HG02798 (cell line): ENCODE data around the gene BCAT1.

Source experiments
- ATAC-seq: cut with Tn5 transposase; IDR thresholded peaks from one replicate; pipeline ENCODE4 v1.9.1; 2021; ENCODE audit warnings: mild to moderate bottlenecking; ENCODE audit not compliant: unreplicated experiment, poor library complexity

BCAT1 gene, protein sequence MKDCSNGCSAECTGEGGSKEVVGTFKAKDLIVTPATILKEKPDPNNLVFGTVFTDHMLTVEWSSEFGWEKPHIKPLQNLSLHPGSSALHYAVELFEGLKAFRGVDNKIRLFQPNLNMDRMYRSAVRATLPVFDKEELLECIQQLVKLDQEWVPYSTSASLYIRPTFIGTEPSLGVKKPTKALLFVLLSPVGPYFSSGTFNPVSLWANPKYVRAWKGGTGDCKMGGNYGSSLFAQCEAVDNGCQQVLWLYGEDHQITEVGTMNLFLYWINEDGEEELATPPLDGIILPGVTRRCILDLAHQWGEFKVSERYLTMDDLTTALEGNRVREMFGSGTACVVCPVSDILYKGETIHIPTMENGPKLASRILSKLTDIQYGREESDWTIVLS

DNA sequence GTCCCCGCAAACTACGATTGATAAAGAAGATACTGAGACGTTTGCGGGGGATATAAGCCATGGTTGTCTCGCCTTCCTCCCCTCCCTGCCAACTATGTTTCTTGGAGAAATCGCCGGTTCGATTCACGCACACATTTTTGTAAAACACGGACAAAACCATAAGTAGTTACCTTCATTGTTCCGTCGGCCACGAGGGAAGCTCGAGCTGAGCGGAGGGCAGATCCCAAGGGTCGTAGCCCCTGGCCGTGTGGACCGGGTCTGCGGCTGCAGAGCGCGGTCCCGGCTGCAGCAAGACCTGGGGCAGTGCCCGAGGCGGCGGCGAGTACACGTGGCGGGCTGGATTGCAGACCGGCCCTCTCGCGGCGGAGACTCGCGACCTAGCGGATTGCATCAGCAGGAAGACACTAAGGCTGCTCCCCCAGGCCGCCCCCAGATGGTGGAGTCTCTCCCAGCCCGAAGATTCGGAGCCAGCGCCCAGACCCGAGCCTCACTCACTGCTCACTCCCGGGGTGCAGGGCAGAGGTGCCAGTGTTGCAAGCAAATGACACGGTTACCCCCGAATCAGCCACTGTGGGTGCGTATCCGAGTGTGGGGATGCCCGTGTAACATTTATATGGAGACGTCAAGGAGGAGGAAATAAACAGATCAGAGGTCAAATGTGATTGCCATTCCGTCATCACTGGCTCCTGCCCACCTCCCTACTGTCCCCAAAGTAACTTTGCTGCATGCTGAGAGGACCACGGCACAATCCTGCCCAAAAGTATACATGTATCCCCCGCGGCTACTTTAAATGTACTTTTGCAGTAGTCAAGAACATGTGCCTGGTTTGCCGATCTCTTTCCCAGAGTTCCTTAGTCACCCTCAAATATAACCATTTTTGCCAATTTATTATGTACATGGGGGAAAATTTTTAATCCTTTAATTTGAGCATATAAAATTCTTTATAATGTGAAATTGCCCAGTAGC is at the start of gene BCAT1:
TSS of gene BCAT1 (minus strand) at position 345 of the 966 bp plus-strand sequence. CDS start at position 176, 169 bp downstream.
- ATAC-seq: peak; percentile 41

DNA sequence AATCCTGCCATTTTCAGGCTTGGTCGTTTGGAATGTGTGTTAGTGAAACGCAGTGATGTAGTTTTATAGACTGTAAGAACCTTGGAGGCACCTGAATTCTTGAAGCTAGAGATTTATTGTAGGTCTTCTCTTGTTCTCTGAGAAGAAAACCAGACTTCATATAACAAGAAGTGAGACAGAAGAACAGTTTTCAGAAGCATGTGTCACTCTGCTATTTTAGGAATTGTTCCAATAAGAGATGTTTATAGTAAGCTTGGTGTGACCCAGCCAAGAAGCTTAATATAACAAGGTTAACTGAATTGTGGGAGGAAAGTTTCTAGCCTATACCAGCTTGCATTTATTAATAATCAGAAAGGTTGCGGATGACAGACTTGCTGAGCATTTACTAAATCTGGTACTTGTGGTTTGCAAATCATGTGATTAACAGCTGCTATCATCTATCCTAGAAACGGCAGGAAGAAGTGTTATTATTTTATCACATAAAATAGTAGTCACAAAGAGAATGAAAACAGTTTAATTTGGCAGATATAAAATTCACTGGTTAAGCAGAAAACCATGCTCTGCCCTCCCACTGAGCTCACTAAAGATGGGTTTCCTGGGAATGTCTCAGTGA is 49.2 kb upstream of the BCAT1 start:
- peak; percentile 85 for ATAC-seq

DNA sequence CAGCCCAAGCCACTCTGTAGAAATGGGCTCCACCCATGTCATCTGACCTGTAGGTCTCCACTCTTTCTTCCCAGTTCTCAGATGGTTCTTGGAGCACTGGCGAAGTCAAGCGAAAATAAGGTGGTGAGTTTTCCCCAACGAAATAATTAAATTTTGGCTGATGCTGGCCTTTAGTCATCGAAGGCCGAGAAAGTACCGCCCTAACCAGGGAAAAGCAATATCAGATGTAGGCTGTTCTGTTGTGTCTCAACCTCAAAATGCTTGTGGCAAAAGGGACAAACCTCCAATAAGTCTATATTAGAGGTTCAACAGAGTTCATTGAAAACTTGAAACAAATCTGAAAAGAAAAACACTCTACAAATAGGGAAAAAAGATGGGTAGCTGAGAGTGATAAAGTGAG is 48.6 kb upstream of the BCAT1 start:
- peak; percentile 1 for ATAC-seq

DNA sequence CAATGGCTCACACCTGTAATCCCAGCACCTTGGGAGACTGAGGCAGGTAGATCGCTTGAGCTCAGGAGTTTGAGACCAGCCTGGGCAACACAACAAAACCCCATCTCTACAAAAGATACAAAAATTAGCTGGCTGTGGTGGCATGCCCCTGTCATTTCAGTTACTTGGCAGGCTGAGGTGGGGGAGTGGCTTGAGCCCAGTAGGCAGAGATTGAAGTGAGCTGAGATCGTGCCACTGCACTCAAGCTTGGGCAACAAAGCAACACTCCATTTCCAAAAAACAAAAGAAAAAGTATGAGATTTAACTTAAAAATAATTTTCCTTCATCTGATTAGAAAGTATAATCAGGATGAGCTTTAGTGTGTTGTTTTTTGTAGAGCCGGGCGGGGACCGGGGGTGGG is 47.9 kb upstream of the BCAT1 start:
- ATAC-seq: no peak

DNA sequence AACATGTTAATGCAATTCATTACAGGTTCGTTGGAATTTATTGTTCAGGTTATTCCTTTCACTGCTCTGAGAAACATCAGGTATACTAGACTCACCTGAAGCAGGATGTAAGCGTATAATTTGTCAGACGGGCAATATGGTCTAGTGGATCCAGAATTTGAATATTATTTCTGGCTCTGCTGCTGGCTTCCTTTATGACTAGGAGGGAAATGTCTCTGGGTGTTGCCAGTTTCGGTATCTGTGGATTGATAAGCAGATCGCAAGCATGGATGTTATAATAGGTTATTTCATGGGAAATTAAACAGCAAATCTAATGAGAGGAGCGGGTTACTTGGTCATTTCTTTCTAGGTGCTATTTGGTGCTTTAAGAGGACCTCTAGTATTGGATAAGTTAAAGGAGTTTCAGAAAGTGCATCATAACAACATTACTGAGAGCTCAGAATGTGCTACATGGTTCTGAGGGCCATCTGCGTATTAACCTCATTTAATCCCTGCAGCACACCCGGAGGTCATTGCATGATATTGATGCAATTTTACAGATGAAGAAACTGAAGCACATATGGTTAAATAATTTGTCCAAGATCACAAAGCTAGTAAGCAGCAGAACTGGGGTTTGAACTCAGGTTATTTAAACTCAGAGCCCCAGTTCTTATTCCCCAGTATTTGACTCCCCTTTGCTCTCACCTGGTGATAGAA is 47.3 kb upstream of the BCAT1 start:
- ATAC-seq: no peak

DNA sequence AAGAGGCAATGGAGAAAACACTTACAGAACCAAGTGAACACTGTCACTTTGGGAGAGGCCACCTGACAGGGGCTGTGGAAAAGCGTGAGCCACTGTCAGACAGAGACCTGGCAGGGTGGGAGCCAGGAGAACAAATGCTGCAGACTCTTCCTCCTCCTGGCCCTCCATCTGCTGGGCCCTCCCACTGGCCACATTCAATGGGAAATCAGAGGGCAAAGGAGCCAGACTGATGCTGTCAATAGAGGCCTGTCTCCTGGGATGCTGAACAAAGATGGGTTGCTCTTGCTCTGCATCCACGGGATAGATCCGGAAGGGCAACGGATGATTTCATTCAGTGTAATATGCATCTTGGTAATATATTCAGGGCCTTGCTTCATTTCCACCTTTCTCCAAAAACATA is 44.9 kb upstream of the BCAT1 start:
- no peak for ATAC-seq

DNA sequence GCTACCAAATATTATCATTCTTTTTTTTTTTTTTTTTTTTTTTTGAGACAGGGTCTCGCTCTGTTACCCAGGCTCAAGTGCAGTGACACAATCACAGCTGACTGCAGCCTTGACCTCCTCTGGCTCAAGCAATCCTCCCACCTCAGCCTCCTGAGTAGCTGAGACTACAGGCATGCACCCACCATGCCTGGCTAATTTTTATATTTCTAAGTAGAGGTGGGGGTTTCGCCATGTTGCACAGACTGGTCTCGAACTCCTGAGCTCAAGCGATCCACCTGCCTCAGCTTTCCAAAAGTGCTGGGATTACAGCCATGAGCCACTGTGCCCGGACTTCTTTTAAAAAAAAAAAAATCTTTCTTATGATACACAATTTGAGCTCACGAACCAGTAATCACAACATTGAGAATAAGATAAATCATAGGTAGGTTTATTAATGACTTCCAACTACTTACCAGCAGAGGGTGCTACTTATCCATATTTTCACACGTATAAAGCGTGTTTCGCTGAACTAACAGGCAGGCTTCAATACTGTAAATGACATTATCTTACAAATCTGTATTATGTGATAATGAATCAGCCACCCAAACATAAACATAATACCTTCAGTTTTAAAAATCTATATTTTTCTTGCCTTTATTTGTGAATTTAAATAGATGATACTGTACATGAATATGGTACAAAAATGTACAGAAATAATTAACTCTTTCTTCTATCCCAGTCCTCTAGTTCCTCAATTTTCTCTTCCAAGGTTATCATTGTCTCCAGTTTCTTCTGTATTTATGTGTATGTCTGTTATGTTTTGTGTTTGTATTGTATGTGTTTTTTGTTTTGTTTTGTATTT is 42.5 kb upstream of the BCAT1 start:
- ATAC-seq: peak; percentile 65

DNA sequence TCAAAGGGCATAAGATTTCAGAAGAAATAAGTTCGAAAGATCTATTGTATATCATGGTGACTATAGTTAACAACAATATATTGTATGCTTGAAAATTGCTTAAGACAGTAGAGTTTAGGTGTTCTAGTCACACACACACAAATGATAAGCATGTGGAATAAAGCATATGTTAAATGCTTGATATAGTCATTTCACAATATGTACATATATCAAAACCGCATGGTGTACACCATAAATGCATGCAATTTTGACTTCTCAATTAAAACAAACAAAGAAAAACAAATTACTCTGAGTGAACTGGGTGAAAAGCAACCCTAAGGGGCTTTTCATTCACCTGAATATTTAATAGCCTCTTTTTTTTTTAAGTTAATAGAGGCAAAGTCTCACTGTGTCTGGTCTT is 40.3 kb upstream of the BCAT1 start:
- ATAC-seq: no peak

DNA sequence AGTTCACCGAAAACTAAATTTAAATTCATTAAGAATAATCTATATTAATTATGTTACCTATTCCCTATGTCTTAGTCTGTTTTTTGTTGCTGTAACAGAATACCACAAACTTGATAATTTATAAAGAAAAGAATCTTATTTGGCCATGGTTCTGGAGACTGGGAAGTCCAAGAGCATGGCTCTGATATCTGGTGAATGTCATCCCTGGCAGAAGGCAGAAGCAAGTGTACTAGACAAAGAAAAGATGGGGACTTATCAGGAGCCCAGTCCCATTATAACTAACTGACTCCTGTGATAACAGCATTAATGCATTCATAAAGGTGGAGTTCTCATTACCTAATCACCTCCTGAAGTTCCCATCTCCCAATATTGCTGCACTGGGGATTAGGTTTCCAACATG is 33.3 kb upstream of the BCAT1 start:
- no peak for ATAC-seq

DNA sequence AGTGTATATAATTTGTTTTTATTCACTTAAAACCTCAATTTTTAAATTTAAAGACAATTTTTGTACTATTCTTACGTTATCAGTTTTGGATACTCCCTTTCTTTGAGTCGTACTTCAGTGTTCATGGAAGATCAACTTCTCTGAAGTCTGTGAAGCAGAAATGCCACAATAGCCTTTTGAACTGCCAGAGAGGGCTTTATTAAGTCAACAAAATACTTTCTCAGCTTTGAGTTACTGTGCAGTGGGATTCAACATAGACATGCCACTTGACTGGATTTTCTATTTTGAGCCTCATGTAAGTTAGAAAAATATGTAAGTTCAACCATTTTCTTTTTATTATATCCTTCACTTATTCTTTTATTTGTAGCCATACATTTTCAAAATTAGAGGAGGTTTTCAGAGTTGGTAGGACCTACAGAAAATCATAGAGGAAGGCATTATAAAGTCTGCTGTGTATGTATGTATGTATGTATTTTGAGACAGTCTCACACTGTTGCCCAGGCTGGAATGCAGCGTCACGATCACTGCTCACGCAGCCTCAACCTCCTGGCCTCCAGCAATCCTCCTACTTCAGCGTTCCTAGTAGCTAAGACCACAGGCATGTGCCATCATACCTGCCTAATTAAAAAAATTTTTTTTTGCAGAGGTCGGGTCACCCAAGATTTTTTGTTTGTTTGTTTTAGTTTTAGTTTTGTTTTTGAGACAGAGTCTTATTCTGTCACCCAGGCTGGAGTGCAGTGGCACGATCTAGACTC is 31.3 kb upstream of the BCAT1 start:
- ATAC-seq: no peak

DNA sequence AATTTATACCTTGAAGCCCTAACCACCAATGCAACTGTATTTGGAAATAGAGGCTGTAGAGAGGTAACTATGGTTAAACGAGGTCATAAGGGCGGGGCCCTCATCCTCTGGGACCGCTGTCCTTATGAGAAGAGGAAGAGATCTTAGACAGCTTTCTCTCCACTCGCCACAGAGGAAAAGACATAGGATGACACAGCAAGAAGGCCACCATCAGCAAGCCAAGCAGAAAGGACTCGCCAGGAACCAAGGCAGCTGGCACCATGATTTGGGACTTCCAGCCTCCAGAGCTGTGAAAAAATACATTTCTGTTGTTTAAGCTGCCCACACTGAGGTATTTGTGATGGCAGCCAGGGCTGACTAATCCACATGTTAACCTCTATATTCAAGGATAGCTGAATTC is 30.4 kb upstream of the BCAT1 start:
- no peak for ATAC-seq

DNA sequence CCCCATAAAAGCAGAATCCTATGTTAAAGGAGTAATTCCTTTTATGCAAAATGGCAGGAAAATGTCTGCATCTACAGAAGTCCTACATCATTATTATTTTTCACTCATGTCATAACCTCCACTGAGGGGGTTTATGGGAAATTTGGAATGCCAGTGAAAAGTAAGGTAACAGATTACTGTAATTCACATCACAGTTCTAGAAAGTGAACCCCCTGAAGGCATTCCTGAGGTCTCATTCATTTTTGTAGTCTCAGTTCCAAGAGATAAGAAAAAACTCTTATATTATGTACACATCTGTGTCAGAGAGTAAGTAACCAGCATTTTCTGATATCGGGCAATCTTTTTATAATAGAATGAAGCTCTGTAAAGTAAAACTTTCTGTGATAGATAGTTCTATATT is 28.8 kb upstream of the BCAT1 start:
- ATAC-seq: no peak

DNA sequence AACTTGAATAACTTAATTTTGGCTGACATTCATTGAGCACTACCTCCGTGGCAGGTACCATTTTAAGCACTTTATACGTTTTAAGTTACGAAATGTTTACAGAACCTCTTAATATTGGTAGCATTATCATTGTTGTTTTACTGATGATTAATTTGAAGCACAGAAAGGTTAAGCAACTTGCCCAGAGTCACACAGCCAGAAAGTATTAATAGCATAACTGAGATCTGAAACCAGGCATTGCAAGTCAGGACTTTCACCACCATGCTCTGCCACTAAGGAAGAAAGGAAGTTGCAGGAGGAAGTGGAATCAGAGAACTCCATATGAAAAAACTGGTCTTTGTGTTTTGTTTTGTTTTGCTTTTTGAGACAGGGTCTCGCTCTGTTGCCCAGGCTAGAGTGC is 28.2 kb upstream of the BCAT1 start:
- no peak for ATAC-seq

DNA sequence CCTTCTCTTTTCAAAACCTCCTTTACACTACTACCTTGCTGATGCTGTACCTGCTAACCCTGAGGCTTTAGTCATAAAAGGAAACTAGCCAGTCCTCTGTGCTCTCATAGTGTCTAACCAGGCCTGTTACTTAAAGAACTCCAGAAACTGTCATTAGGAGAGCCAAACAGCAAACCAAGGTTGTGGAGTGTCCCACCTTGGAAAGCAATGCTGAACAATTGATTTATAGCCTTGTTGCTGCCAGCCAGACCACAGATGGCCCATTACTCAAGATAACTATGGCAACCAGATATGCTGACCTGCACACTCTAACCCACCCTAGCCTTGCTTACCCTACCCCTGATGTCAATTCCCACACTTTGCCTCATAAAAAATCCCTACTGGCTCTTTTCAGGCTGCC is 26.5 kb upstream of the BCAT1 start:
- no peak for ATAC-seq

DNA sequence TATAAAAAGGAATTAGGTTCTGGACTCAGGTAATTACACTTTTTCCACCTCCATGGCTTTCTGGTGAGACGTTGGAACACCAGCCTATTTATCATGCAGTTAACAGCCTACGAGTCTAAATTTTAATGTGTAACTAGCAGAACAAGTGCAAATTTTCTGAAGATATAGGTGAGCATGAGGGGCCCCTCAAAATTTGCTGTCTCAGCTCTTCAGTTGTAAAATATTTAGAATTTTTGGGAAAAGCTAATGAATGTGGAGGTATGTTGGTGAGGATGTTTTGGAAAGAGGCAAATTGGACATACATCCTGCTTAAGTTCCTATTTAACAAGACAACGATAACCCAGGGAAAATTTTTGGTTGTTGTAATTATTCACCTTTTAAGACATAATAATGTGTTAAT is 25.3 kb upstream of the BCAT1 start:
- ATAC-seq: no peak

DNA sequence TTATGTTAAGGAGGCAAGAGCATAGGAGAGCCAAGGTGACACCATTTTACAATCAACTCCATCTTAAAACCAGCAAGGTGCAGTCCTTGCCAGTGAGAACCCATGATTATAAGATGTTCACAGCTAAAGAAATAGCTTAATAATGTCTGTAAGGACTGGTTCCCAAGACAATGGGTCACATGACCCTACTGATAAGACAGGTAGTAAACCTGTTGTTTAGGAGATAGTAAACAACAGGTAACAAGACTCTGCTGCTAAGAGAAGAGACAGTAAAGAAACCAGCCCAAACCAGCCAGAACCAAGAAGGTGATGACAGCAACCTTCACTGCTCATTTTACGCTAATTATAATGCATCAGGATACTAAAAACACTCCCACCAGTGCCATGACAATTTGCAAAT is 23.2 kb upstream of the BCAT1 start:
- no peak for ATAC-seq

DNA sequence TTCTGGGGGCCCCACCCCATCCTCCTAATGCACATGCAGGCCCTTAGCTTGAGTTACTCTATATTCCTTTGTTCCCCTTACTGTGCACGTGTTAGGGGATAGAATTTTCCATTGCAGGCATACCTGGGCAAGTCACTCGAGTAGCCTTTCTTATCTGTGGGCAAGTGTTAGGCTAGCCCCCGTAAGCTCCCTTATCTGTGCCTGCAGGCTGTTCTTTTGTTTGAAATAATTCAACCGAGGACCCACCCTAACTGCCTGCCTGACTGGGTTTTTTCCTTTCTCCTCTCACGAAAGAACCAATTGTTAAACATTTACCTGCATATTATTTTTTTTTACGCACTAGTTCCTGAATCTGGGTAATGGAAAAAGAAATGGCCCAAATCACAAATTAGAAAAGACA is 21.3 kb upstream of the BCAT1 start:
- ATAC-seq: no peak

DNA sequence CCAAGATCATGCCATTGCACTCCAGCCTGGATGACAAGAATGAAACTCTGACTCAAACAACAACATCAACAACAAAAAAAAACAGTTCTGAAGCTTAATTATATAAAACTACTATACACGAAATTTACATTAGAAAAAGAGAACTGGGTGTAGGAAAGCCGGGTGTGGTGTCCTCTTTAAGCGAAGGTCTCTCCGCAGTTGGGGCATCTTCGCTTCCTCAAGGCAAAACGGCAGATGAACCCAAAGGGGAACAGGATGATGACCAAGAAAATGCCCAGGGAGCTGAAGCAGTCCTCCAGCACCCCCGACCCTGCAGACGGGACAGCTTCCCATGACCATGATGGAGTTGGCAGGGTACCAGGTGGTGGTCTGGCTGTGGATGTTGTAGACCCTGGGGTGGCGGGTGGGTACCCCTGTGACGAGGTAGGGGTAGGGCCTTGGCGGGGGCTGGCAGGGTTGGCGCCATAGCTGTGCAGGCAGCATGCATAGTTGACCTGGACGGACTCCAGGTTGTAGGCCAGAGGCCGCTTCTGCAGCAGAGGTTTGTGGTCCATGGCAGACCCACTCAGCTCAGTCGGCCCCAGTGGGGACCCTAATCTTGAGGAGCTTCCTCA is 18.2 kb upstream of the BCAT1 start:
- no peak for ATAC-seq
